ENCODE data around the gene UBE2D2.
"Not testable (repeated sequence)": the region's sequence is repeated elsewhere in the genome, so short reads cannot be mapped to it uniquely, and the experiment has no call there.

Gene UBE2D2

GRCh38 chr5:139584137-139584536 is 23.0 kb downstream of the UBE2D2 start:
- no peak for DNase-seq (ENCODE audit: low read depth in 2 of 2)

- DNase-seq (ENCODE audit: low read depth in 2 of 2): not testable (repeated sequence)
Observed at GRCh38 chr5:139588116-139588515, 27.0 kb downstream of the UBE2D2 start.

- DNase-seq (ENCODE audit: low read depth in 2 of 2): no peak
Observed at GRCh38 chr5:139588962-139589361, 27.8 kb downstream of the UBE2D2 start.

DNA sequence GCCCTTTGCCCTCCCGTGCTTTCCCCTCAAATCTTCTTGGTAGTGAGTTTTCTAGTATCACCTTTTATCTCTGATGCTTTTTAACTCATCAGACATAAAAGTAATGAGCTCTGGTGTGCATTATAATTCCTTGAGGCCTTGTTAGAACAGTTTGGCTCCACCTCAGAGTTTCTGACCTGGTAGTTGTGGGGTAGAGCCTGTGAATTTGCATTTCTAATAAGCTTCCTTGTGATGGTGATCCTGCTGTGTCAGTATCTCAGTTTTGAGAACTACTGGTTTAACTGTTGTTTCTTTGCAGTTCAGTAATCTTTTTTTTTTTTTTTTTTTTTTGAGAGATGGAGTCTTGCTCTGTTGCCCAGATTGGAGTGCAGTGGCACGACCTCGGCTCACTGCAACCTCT is 31.1 kb downstream of the UBE2D2 start:
- no peak for DNase-seq (ENCODE audit: low read depth in 2 of 2)

- DNase-seq (ENCODE audit: low read depth in 2 of 2): not testable (repeated sequence)
Observed at GRCh38 chr5:139593076-139593475, 31.9 kb downstream of the UBE2D2 start.

DNA sequence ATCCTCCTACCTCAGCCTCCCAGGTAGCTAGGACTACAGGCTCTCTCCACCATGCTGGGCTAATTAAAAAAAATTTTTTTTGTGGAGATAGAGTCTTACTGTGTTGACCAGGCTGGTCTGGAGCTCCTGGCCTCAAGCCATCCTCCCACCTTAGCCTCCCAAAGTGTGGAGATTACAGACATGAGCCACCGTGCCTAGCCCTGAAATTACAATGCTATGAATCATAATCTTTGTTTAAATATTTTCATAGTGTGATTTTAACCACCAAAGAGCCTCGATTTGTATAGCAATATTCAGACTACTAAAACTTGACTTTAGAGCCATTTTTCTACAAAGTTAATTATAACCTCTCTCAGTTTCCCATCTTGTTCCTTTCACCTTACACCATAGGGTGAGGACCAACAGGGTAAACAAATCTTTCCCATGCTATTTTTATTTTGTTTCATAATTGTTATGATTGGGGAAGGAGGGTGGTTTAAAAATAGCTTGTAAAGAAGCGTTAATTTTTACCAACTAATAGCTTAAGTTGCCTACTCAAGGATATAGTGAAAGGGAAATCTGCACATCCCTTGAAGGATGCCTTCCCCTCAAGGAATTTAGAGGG is 32.7 kb downstream of the UBE2D2 start:
- no peak for DNase-seq (ENCODE audit: low read depth in 2 of 2)

DNA sequence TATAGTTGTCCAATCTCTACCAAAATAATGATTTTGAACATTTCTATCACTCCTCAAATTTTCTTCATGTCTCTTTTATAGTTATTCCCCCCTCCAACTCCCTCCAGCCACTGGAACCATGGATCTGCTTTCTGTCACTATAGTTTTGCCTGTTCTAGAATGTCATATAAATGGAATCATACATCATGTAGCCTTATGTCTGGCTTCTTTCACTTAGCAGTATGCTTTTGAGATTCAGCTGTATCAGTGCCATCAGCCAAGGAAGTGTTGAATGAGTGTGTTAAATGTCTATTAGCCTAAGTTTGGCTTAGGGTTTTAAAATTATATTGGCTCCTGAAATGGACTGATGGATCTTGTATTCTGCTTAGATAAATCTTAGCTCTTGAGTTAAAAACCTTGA is 36.0 kb downstream of the UBE2D2 start:
- DNase-seq (ENCODE audit: low read depth in 2 of 2): no peak

DNA sequence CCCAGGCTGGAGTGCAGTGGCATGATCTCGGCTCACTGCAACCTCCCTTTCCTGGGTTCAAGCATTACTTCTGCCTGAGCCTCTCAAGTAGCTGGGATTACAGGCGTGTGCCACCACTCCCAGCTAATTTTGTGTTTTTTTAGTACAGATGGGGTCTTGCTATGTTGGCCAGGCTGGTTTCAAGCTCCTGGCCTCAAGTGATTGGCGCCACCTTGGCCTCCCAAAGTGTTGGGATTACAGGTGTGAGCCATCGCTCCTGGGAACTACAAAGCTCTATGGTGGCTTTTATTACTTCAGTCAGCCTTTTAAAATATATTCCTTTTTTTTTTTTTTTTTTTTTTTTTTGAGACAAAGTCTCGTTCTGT is 37.4 kb downstream of the UBE2D2 start:
- not testable (repeated sequence) for DNase-seq (ENCODE audit: low read depth in 2 of 2)

DNA sequence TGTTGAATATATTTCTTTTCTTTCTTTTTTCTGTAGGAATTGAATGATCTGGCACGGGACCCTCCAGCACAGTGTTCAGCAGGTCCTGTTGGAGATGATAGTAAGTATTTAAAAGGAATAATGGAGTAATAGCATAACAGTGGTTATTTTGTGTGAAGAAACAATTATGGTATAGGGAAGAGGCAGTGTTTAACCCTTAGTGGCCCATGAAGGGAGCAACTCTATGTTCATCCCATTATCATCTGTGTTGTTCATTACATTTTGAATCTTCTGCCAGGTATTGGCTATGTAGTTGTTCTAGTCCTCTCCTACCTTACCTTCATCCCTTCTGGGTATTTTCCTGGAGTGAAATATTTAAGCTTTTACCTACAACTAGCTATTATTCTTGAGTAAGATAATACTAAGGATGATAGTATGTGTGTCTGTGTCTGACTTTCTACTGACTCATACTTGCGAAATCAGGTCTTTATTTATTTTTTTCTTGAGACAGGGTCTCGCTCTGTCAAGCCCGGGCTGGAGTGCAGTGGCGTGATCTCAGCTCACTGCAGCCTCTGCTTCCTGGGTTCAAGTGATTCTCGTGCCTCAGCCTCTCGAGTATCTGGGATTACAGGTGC is 39.3 kb downstream of the UBE2D2 start:
- no peak for DNase-seq (ENCODE audit: low read depth in 2 of 2)

- no peak for DNase-seq (ENCODE audit: low read depth in 2 of 2)
Observed at GRCh38 chr5:139601429-139601828, 40.3 kb downstream of the UBE2D2 start.

DNA sequence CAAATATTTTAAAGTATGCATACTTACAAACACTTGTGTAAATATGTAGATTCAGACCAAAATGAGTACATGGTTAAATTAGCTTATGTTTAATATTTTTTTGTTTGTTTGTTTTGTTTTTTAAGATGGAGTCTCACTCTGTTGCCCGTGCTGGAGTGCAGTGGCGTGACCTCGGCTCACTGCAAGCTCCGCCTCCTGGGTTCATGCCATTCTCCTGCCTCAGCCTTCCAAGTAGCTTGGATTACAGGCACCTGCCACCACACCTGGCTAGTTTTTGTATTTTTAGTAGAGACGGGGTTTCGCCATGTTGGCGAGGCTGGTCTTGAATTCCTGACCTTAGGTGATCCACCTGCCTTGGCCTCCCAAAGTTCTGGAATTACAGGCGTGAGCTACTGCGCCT is 40.8 kb downstream of the UBE2D2 start:
- DNase-seq (ENCODE audit: low read depth in 2 of 2): not testable (repeated sequence)

DNA sequence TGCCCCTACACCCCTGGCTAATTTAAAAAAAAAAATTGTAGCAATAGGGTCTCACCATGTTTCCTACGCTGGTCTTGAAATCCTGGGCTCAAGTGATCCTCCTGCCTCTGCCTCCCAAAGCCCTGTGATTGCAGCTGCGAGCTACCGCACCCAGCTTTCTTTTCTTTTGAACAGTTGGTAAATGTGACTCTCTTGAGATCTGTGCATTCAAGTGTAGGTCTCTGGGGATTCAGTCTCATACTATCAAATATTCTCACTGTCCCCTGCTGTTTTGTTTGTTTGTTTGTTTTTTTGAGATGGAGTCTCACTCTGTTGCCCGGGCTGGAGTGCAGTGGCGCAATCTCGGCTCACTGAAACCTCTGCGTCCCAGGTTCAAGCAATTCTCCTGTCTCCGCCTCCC is 44.7 kb downstream of the UBE2D2 start:
- no peak for DNase-seq (ENCODE audit: low read depth in 2 of 2)

- no peak for DNase-seq (ENCODE audit: low read depth in 2 of 2)
Observed at GRCh38 chr5:139611703-139612584, 50.8 kb downstream of the UBE2D2 start.

DNA sequence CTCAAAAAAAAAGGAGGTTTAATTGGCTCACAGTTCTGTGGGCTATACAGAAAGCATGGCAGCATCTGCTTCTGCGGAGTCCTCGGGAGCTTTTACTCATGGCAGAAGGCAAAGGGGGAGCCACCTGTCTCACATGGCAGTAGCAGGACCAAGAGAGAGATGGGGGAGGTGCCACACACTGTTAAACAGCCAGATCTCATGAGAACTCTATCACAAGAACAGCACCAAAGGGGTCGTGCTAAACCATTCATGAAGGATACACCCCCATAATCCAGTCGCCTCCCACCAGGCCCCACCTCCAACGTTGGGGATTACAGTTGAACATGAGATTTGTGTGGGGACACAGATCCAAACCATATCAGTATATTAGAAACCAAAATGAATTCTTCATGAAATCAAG is 58.7 kb downstream of the UBE2D2 start:
- no peak for DNase-seq (ENCODE audit: low read depth in 2 of 2)

- DNase-seq (ENCODE audit: low read depth in 2 of 2): not testable (repeated sequence)
Observed at GRCh38 chr5:139625398-139625797, 64.3 kb downstream of the UBE2D2 start.

DNA sequence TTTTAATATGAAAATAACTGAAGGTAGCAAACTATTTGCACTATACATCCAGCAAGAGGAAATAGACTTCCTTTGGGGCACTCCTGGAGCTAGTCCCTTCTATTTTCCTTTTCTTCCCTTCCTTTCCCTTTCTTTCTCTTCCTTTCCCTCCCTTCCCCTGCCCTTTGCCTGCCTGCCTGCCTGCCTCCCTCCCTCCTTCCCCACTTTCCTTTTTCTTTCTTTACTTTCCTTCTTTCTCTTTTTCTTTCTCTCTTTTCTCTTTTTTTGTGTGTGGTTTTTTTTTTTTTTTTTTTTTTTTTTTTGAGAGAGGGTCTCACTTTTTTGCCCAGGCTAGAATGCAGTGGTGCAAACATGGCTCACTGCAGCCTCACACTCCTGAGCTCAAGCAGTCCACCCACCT is 69.7 kb downstream of the UBE2D2 start:
- DNase-seq (ENCODE audit: low read depth in 2 of 2): no peak

GRCh38 chr5:139631520-139632165 is 70.5 kb downstream of the UBE2D2 start:
- no peak for DNase-seq (ENCODE audit: low read depth in 2 of 2)

DNA sequence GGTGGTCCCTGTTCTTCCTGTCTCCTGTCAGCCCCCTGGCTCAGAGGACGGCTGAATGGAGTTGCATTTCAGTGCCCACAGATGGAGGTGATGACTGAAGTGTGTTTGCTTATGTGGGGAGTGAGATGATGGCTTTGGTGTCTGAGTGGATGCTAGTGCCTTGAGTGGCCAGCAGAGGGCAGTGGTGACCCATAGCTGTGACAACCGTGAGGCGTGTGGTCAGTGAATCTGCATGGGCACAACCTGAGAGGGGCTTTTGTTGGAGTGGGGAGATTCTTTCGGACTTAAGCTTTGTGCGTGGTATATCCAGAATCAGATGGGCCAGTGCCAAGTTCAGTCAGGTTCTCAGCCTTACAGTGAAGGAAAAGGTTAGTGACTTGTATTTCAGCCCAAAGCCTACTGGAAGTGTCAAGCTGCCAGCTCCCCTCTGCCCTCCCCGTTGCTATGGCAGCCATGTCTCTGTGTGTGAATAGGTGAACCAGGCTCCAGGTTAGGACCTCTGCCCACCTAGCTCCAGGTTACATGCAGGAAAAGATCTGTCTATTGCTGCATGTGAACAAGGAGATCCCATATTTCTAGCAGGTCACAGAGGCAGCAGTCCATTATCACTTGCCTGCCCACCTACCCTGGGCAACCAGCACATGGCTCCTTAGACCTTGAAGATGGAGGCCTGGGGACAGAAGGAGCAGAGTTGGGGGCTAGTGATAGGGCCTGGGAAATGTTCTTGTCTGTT is 72.3 kb downstream of the UBE2D2 start:
- no peak for DNase-seq (ENCODE audit: low read depth in 2 of 2)

GRCh38 chr5:139634028-139634325 is 72.8 kb downstream of the UBE2D2 start:
- no peak for DNase-seq (ENCODE audit: low read depth in 2 of 2)

- no peak for DNase-seq (ENCODE audit: low read depth in 2 of 2)
Observed at GRCh38 chr5:139634541-139634940, 73.4 kb downstream of the UBE2D2 start.

GRCh38 chr5:139635191-139635590 is 74.1 kb downstream of the UBE2D2 start:
- DNase-seq (ENCODE audit: low read depth in 2 of 2): no peak

DNA sequence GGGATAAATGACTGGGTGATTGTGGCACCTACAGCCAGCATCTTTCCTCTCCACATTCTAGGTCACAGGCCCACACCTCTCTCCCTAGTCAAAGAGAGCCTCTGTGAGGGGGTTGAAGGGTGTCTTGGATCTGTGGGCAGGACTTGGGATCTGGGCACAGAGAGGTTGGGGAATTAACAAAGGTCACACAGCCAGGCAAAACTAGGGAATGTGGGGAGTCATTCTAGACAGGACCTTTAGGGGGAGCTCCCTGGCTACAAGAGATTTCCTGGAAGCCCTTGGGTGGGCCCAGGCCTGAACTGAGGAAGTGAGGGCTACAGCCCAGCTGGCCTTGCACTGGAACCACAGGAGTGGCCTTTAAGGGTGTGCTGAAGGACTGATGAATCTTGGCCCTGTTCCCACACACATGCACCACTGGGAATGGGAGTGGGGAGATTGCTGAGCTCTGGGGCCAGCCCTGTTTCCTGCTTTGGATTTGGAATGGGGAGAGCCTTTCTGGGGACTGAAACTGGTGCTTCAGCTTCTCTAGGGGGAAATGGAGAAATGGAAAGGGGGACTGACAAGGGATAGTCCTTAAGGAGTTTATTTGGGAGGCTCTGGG is 74.6 kb downstream of the UBE2D2 start:
- DNase-seq (ENCODE audit: low read depth in 2 of 2): no peak
